ENCODE results near the gene UPK1B. TPM values are rescaled to one million over a fixed set of nuclear protein-coding genes. Genes with fewer than 3 reads are reported as not detected.

UPK1B gene
- total and polyA plus RNA-seq, 4 donors: 0.08 to 0.23 (median 0.14) TPM

- Histone ChIP-seq H3K36me3 (ENCODE audit: control insufficient read depth in 4 of 4, insufficient read depth in 3 of 4, low read depth in 1 of 4, low read length in 3 of 4) (no peaks in the 10 kb centered on the region), H3K9ac (ENCODE audit: low read depth in 1 of 2, low read length in 2 of 2) (no peak overlapping the region), H3K27ac (ENCODE audit: low read depth in 1 of 2, low read length in 2 of 2) (no peak overlapping the region), H3K4me3 (ENCODE audit: low read depth in 1 of 3, low read length in 3 of 3) (no peak overlapping the region), H3K27me3 (ENCODE audit: control insufficient read depth in 4 of 4, insufficient read depth in 4 of 4, low read length in 3 of 4) (peaks cover 0 to under 1% (median 0%) of the 10 kb centered on the region in 4 donors), H3K4me1 (ENCODE audit: control insufficient read depth in 4 of 4, insufficient read depth in 4 of 4, low read length in 3 of 4) (no peaks in the 10 kb centered on the region), H3K9me3 (ENCODE audit: control insufficient read depth in 4 of 4, low read length in 3 of 4) (no peaks in the 10 kb centered on the region)
- DNase-seq (ENCODE audit: low spot score): no peak
- TF ChIP-seq RXRA (IDR thresholded peaks at IDR 0.05): no peak
- TF ChIP-seq ZBTB33 (IDR thresholded peaks at IDR 0.05): no peak
- TF ChIP-seq ATF3 (IDR thresholded peaks at IDR 0.05): no peak
- TF ChIP-seq CTCF (IDR thresholded peaks at IDR 0.05; ENCODE audit: low read depth, low read length, missing input control): no peak
- TF ChIP-seq FOXA2 (IDR thresholded peaks at IDR 0.05): no peak
- no peak for TF ChIP-seq EGR1 (IDR thresholded peaks at IDR 0.05; ENCODE audit: low read depth in 2 of 2)
- no peak for TF ChIP-seq SP1 (IDR thresholded peaks at IDR 0.05)
- no peak for TF ChIP-seq NR2F2 (IDR thresholded peaks at IDR 0.05)
- no peak for TF ChIP-seq HNF4G (IDR thresholded peaks at IDR 0.05)
- no peak for TF ChIP-seq FOXA1 (IDR thresholded peaks at IDR 0.05)
- TF ChIP-seq YY1 (IDR thresholded peaks at IDR 0.05): no peak
- TF ChIP-seq GABPA (IDR thresholded peaks at IDR 0.05 in 1 of 2, conservative IDR thresholded peaks at IDR 0.05 in 1 of 2): no peak
- TF ChIP-seq JUND (IDR thresholded peaks at IDR 0.05): no peak
- TF ChIP-seq MAX (IDR thresholded peaks at IDR 0.05): no peak
- no peak for TF ChIP-seq REST (IDR thresholded peaks at IDR 0.05)
- no peak for TF ChIP-seq RAD21 (IDR thresholded peaks at IDR 0.05)
- TF ChIP-seq TAF1 (conservative IDR thresholded peaks at IDR 0.05): no peak
- WGBS: 78% methylated on average over 3 of the region's 3 CpGs
Measured at GRCh38 chr3:119181765-119182164, 8.4 kb downstream of the UPK1B start.

GRCh38 chr3:119184111-119184510 lies 10.7 kb downstream of the UPK1B start:
- H3K4me1 ChIP-seq (ENCODE audit: control insufficient read depth in 4 of 4, insufficient read depth in 4 of 4, low read length in 3 of 4): no peaks in the 10 kb centered on the region
- H3K9ac ChIP-seq (ENCODE audit: low read depth in 1 of 2, low read length in 2 of 2): no peak overlapping the region
- no peaks in the 10 kb centered on the region for H3K36me3 ChIP-seq (ENCODE audit: control insufficient read depth in 4 of 4, insufficient read depth in 3 of 4, low read depth in 1 of 4, low read length in 3 of 4)
- no peak overlapping the region for H3K27ac ChIP-seq (ENCODE audit: low read depth in 1 of 2, low read length in 2 of 2)
- 90% methylated on average over 9 of the region's 9 CpGs for whole genome bisulfite sequencing
- DNase-seq (ENCODE audit: low spot score): no peak
- no peak overlapping the region for H3K4me3 ChIP-seq (ENCODE audit: low read depth in 1 of 3, low read length in 3 of 3)
- H3K27me3 ChIP-seq (ENCODE audit: control insufficient read depth in 4 of 4, insufficient read depth in 4 of 4, low read length in 3 of 4): no peaks in the 10 kb centered on the region
- no peaks in the 10 kb centered on the region for H3K9me3 ChIP-seq (ENCODE audit: control insufficient read depth in 4 of 4, low read length in 3 of 4)
- TF ChIP-seq RAD21 (IDR thresholded peaks at IDR 0.05) (no peak), GABPA (IDR thresholded peaks at IDR 0.05 in 1 of 2, conservative IDR thresholded peaks at IDR 0.05 in 1 of 2) (no peak), HNF4G (IDR thresholded peaks at IDR 0.05) (no peak), FOXA1 (IDR thresholded peaks at IDR 0.05) (no peak), ATF3 (IDR thresholded peaks at IDR 0.05) (no peak), MAX (IDR thresholded peaks at IDR 0.05) (no peak), SP1 (IDR thresholded peaks at IDR 0.05) (no peak), CTCF (IDR thresholded peaks at IDR 0.05; ENCODE audit: low read depth, low read length, missing input control) (no peak), TAF1 (conservative IDR thresholded peaks at IDR 0.05) (no peak), YY1 (IDR thresholded peaks at IDR 0.05) (no peak), FOXA2 (IDR thresholded peaks at IDR 0.05) (no peak), JUND (IDR thresholded peaks at IDR 0.05) (no peak), EGR1 (IDR thresholded peaks at IDR 0.05; ENCODE audit: low read depth in 2 of 2) (no peak)
